Testis (tissue), 3 donors: Measurements from ENCODE around the gene MAST3. TPM values are rescaled to one million over a fixed set of nuclear protein-coding genes. Genes with fewer than 3 reads are reported as not detected.

Experiments used
- DNase-seq: peaks from one replicate; pipeline ENCODE4 v3.0.0-alpha.2; 2019
- H3K27ac ChIP-seq, 2 donors: fragments of 200-600 bp; sonication (generic); one replicate each; pipeline ENCODE4 v1.5.1; 2019
- H3K27me3 ChIP-seq: fragments of 200-600 bp; sonication (generic); one replicate; pipeline ENCODE4 v1.5.1; 2019
- H3K36me3 ChIP-seq: fragments of 200-600 bp; sonication (generic); one replicate; pipeline ENCODE4 v1.5.1; 2017; ENCODE audit warnings: low read depth; ENCODE audit errors: missing control alignments
- H3K4me1 ChIP-seq: fragments of 200-600 bp; sonication (generic); one replicate; pipeline ENCODE4 v1.5.1; 2019
- H3K4me3 ChIP-seq, 2 donors: fragments of 200-600 bp; sonication (generic); one replicate each; pipeline ENCODE4 v1.5.1; 2017 to 2019
- H3K9me3 ChIP-seq: fragments of 200-600 bp; sonication (generic); one replicate; pipeline ENCODE4 v1.5.1; 2017
- CTCF ChIP-seq, 3 experiments: fragments of 450-650 bp in 2 of 3; fragments of 200-600 bp in 1 of 3; sonication (generic) in 1 of 3; IDR thresholded peaks; one replicate each; pipeline ENCODE4 v1.5.1; 2016 to 2019; ENCODE audit warnings: antibody characterized with exemption in 3 of 3, mild to moderate bottlenecking in 2 of 3, moderate library complexity in 1 of 3
- POLR2A ChIP-seq: fragments of 450-650 bp; IDR thresholded peaks from one replicate; pipeline ENCODE4 v1.6.1; 2017; ENCODE audit warnings: antibody characterized with exemption, mild to moderate bottlenecking, moderate library complexity
- WGBS, 2 donors: methylation state at CpG; one replicate each; pipeline ENCODE4 v1.1.5; 2018; 5-methylcytosine and 5-hydroxymethylcytosine counted together
- intact Hi-C: fragments of 100-400 bp; cut with DNase I; formaldehyde crosslinking; loops from one replicate; pipeline ENCODE4 v1.15.1; 2023; ENCODE audit warnings: low total_unique reads
- polyA plus RNA-seq: library from polyadenylated mRNA; stranded (reverse); fragments of 350-450 nt; fragmentation: Illumina TruSeq; extraction: RNeasy Lipid Tissue Mini Kit (QIAGEN cat#74804); gene quantifications from one replicate; pipeline ENCODE4 v1.2.3, GENCODE V29; 2014; ENCODE audit warnings: low read depth, low replicate concordance; ENCODE audit not compliant: insufficient read depth
- total RNA-seq, 2 donors: library from RNA; depleted of rRNA; stranded (reverse); fragments of >200 nt; gene quantifications; one replicate each; pipeline ENCODE4 v1.2.3, GENCODE V29; 2016

MAST3 gene
- total and polyA plus RNA-seq, 3 donors from 2014 or later: 5.0 to 11.2 (median 9.7) TPM

GRCh38 chr19:18055967-18056366 lies 41.6 kb upstream of the MAST3 start:
- Histone ChIP-seq H3K36me3 (no peaks in the 10 kb centered on the region), H3K9me3 (no peaks in the 10 kb centered on the region), H3K27ac (no peak overlapping the region), H3K27me3 (no peaks in the 10 kb centered on the region), H3K4me1 (peaks cover 14% of the 10 kb centered on the region), H3K4me3 (no peak overlapping the region)
- DNase-seq: no peak
- no peak for TF ChIP-seq CTCF (IDR thresholded peaks at IDR 0.05)
- TF ChIP-seq POLR2A: no peak
- 69 to 87% methylated on average over 5 of the region's 5 CpGs for WGBS, 2 donors
- intact Hi-C loops: no loop called here

DNA sequence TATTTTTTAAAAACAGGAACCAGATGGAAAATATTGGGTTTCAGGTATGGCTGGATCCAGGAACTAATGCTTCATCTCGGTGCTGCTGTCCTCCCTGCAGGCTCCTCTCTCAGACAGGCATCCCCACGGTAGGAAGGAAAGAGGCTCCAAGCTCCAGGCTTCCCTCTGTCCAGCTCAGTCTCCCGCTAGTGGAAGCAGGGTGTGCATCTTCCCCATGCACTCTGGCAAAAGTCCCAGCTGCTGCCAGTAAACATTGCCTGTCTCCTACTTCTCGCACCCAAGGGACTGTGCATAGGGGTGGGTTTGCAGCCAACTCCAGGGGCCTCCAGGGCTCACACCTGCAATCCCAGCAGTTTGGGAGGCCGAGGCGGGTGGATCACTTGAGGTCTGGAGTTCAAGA lies 40.0 kb upstream of the MAST3 start:
- Histone ChIP-seq H3K4me3 (no peak overlapping the region), H3K36me3 (no peaks in the 10 kb centered on the region), H3K9me3 (no peaks in the 10 kb centered on the region), H3K27ac (peak overlapping the region in 1 of 2 donors; percentile 70), H3K4me1 (peaks cover 10% of the 10 kb centered on the region), H3K27me3 (no peaks in the 10 kb centered on the region)
- intact Hi-C loops: no loop called here
- TF ChIP-seq POLR2A: no peak
- no peak for TF ChIP-seq CTCF (IDR thresholded peaks at IDR 0.05)
- 51% methylated on average over 6 of the region's 6 CpGs; no CpG with 5 or more reads in 1 of the 2 donors for WGBS, 2 donors
- peak; percentile 60 for DNase-seq

GRCh38 chr19:18058208-18059009 lies 39.2 kb upstream of the MAST3 start:
- Histone ChIP-seq H3K9me3 (no peaks in the 10 kb centered on the region), H3K4me3 (no peak overlapping the region), H3K27me3 (no peaks in the 10 kb centered on the region), H3K36me3 (no peaks in the 10 kb centered on the region), H3K27ac (peak overlapping the region; percentile 3 to 70), H3K4me1 (peaks cover 10% of the 10 kb centered on the region)
- intact Hi-C loops: loop anchor here (2.0 kb wide), 1 partner anchor 52 kb away; no protein-coding TSS in a partner anchor
- 3 to 4% methylated on average over 19 to 34 of the region's 34 CpGs for WGBS, 2 donors
- DNase-seq: peak; percentile 79
- TF ChIP-seq POLR2A: no peak
- TF ChIP-seq CTCF (IDR thresholded peaks at IDR 0.05): peak; percentile 95 to 98 (median 96)

- intact Hi-C loops: loop anchor here (2.0 kb wide), 1 partner anchor 52 kb away; no protein-coding TSS in a partner anchor
- WGBS, 2 donors: 69 to 70% methylated on average over 4 to 8 of the region's 8 CpGs
- no peak for DNase-seq
Observed at GRCh38 chr19:18059297-18059696, 38.3 kb upstream of the MAST3 start.

More at GRCh38 chr19:18059297-18059696, 38.3 kb upstream of the MAST3 start:
- no peaks in the 10 kb centered on the region for H3K36me3 ChIP-seq
- TF ChIP-seq POLR2A: no peak
- no peak for TF ChIP-seq CTCF (IDR thresholded peaks at IDR 0.05)
- H3K27ac ChIP-seq: no peak overlapping the region
- H3K27me3 ChIP-seq: no peaks in the 10 kb centered on the region
- H3K9me3 ChIP-seq: no peaks in the 10 kb centered on the region
- no peak overlapping the region for H3K4me3 ChIP-seq
- H3K4me1 ChIP-seq: peaks cover 10% of the 10 kb centered on the region
